Ascending aorta (tissue), 2 donors: ENCODE data around the gene ANKMY1. TPM values are rescaled to one million over a fixed set of nuclear protein-coding genes. Genes with fewer than 3 reads are reported as not detected.
"Not testable (repeated sequence)": the region's sequence is repeated elsewhere in the genome, so short reads cannot be mapped to it uniquely, and the experiment has no call there.

Experiments used
- DNase-seq, 2 donors: peaks; one replicate each; pipeline ENCODE4 v3.0.0-alpha.2; 2019; ENCODE audit warnings: low spot score in 2 of 2
- H3K27ac ChIP-seq, 2 donors: fragments of 200-600 bp; sonication (generic); one replicate each; pipeline ENCODE4 v1.5.1; 2016 to 2017; ENCODE audit warnings: mild to moderate bottlenecking in 1 of 2
- H3K27me3 ChIP-seq: fragments of 200-600 bp; sonication (generic); one replicate; pipeline ENCODE4 v1.5.1; 2017
- H3K36me3 ChIP-seq, 2 donors: fragments of 200-600 bp; sonication (generic); one replicate each; pipeline ENCODE4 v1.5.1; 2016
- H3K4me1 ChIP-seq, 2 donors: fragments of 200-600 bp; sonication (generic); one replicate each; pipeline ENCODE4 v1.5.1; 2016 to 2017; ENCODE audit warnings: mild to moderate bottlenecking in 1 of 2
- H3K4me3 ChIP-seq, 2 donors: fragments of 200-600 bp; sonication (generic); one replicate each; pipeline ENCODE4 v1.5.1; 2016 to 2017; ENCODE audit warnings: mild to moderate bottlenecking in 1 of 2
- H3K9me3 ChIP-seq, 2 donors: fragments of 200-600 bp; sonication (generic); one replicate each; pipeline ENCODE4 v1.5.1; 2016
- intact Hi-C: fragments of 100-400 bp; cut with DNase I; formaldehyde crosslinking; loops from one replicate; pipeline ENCODE4 v1.15.1; 2023
- total RNA-seq: library from RNA; depleted of rRNA; stranded (reverse); fragments of >200 nt; gene quantifications from one replicate; pipeline ENCODE4 v1.1.0, GENCODE V29; 2016
- TF ChIP-seq, protein P1 (sequence below), 3 experiments: fragments of 200-600 bp in 2 of 3; fragments of 450-650 bp in 1 of 3; sonication (generic) in 2 of 3; IDR thresholded peaks; one replicate each; pipeline ENCODE4 v1.5.1; 2016 to 2019; ENCODE audit warnings: antibody characterized with exemption in 3 of 3, mild to moderate bottlenecking in 1 of 3, moderate library complexity in 1 of 3

Gene ANKMY1
- total RNA-seq, 1 donor from 2014 or later: 14.4 TPM

DNA sequence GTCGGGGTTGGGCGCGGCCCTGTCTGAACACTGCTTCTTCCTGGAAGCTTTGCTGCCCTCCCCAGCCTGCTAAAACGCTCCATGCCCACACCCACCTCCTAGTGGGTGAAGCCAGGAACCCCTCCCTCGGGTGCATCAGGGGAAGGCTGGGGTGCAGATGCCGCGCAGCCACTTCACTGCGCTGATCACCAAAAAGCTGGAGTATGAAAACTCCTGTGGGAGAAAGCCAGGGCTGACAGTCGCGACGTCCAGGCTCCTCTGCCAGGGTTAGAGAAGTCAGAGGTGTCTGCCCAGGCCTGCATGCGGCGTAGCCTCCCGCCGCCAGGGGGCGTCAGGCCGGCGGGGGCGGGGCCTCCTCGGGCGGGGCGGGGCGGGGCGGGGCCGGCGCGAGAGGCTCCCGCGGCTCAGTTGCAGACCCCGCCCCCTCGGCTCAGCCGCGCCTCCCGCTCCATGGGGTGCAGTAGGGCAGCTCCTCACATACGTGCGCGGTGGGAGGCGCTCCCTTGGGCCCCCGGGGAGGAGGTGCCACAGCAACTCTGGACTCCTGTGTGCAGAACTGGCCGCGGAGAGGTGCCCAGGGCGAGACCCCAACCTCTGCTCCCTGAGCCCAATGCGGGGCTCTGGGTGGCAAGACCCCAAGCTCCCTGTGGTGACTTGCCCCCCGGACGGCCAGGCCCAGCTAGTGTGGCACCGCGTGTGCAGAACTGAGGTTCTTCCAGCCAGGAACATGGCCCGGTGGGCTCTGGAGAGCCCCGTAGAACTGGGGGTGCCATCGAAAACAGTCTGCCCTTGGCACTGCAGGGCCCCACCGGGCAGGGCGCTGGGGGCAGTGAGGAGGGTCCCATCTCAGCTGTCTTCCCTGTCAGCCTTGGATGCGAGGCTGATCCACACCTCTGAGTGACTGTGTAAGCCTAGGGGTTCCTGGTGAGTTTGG lies 8.7 kb upstream of the ANKMY1 start:
- Histone ChIP-seq H3K9me3 (no peaks in the 10 kb centered on the region), H3K36me3 (no peaks in the 10 kb centered on the region), H3K4me3 (peak overlapping the region; percentile 71 to 85), H3K4me1 (peaks cover 16 to 32% of the 10 kb centered on the region in 2 donors), H3K27ac (peak overlapping the region; percentile 91 to 96), H3K27me3 (no peaks in the 10 kb centered on the region)
- TF ChIP-seq, protein P1, sequence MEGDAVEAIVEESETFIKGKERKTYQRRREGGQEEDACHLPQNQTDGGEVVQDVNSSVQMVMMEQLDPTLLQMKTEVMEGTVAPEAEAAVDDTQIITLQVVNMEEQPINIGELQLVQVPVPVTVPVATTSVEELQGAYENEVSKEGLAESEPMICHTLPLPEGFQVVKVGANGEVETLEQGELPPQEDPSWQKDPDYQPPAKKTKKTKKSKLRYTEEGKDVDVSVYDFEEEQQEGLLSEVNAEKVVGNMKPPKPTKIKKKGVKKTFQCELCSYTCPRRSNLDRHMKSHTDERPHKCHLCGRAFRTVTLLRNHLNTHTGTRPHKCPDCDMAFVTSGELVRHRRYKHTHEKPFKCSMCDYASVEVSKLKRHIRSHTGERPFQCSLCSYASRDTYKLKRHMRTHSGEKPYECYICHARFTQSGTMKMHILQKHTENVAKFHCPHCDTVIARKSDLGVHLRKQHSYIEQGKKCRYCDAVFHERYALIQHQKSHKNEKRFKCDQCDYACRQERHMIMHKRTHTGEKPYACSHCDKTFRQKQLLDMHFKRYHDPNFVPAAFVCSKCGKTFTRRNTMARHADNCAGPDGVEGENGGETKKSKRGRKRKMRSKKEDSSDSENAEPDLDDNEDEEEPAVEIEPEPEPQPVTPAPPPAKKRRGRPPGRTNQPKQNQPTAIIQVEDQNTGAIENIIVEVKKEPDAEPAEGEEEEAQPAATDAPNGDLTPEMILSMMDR (IDR thresholded peaks at IDR 0.05): peak; percentile 59 to 76 (median 71)
- intact Hi-C loops: loop anchor here (2.0 to 10.0 kb wide), 7 partner anchors 114 to 1164 kb away; partner anchors contain the start of genes HDAC4, PASK, SNED1 and STK25
- DNase-seq: peak; percentile 84 to 97

DNA sequence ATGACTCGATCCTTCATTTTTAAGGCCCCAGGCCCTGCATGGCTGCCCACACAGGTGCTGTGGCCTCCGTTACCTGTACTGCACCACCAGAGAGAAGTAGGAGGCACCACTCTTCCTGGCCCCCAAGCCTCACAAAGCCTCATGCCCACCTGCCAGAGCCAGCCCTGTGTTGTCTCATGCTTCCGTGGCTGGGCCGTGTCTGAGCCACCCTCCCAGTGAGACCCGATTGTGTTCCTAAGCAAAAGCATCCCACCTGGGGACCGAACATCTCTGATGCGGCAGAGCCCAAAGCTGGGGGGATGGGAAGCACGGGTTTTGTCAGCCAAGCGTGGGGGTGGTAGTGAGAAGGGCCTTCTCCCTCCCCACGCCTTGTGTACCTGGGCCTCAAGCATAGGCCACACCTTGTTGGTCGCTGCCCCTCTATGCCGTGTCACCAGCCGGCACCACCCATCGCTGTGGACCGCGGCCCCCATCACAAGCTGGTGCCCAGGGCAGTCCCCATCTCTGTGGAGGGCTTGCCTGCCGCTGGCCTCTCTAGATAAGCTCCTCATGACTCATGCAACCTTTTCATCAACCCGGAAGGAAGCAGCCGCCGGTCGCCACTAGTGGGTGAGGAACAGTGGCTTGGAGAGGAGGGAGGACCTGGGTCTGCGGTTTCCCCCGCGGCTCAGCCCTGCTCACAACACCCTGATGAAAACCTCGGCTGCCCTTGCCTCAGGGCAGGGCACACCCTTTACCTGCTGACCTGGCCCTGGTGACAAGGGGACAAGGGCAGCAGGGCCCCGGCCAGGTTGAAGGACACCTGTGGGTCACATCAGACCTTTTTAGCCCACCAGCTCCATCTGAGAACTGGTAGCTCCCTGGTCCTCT lies 7.8 kb upstream of the ANKMY1 start:
- Histone ChIP-seq H3K36me3 (no peaks in the 10 kb centered on the region), H3K27ac (peak overlapping the region; percentile 54 to 78), H3K4me1 (peaks cover 20 to 35% of the 10 kb centered on the region in 2 donors), H3K4me3 (peak overlapping the region; percentile 71 to 85), H3K9me3 (no peaks in the 10 kb centered on the region), H3K27me3 (no peaks in the 10 kb centered on the region)
- TF ChIP-seq, protein P1 (IDR thresholded peaks at IDR 0.05): no peak
- DNase-seq: peak; percentile 83 to 90
- intact Hi-C loops: loop anchor here (2.0 to 10.0 kb wide), 7 partner anchors 113 to 1163 kb away; partner anchors contain the start of genes HDAC4, PASK, SNED1 and STK25

DNA sequence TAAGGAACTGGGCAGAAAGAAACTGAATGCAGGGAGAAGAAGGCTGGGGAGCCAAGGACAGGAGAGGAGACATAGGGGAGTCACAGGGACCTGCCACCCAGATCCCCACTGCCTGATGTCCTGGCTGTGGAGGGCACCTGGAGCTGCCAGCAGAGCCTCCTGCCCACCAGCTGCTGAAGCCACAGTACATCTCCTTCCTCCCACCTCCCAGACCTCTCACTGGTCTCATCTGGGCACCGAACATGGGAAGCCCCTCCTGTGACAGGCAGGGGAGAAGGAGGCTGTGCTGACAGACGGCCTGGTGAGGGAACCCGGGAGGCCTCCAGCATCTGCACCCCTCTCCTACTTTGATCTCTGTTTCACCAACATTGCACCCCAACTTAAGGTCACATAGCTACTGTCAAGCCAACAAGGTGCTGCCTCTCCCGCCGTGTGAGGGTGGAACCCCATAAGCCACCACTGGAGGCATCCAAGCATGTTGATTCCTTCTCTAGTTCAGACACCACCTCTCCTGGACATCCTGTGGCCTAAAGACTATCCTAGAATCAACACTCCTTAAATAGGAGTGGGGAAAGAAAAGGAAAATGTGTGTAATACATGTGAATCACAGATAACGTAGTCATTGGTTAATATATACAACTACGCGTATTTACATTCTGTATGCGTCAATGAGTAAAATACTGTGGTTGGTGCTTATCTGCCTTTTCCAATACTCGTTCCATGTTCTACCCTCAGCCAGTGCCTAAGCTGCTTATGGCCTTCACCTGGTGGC lies 7.0 kb upstream of the ANKMY1 start:
- no peak for DNase-seq
- peaks cover 21 to 28% of the 10 kb centered on the region in 2 donors for H3K4me1 ChIP-seq
- TF ChIP-seq, protein P1 (IDR thresholded peaks at IDR 0.05): no peak
- peak overlapping the region in 1 of 2 donors; percentile 85 for H3K4me3 ChIP-seq
- H3K27me3 ChIP-seq: no peaks in the 10 kb centered on the region
- peak overlapping the region; percentile 54 to 78 for H3K27ac ChIP-seq
- H3K9me3 ChIP-seq: no peaks in the 10 kb centered on the region
- H3K36me3 ChIP-seq: no peaks in the 10 kb centered on the region
- intact Hi-C loops: loop anchor here (5.0 to 10.0 kb wide), 8 partner anchors 127 to 1162 kb away; partner anchors contain the start of genes GPC1, HDAC4, PASK and SNED1

DNA sequence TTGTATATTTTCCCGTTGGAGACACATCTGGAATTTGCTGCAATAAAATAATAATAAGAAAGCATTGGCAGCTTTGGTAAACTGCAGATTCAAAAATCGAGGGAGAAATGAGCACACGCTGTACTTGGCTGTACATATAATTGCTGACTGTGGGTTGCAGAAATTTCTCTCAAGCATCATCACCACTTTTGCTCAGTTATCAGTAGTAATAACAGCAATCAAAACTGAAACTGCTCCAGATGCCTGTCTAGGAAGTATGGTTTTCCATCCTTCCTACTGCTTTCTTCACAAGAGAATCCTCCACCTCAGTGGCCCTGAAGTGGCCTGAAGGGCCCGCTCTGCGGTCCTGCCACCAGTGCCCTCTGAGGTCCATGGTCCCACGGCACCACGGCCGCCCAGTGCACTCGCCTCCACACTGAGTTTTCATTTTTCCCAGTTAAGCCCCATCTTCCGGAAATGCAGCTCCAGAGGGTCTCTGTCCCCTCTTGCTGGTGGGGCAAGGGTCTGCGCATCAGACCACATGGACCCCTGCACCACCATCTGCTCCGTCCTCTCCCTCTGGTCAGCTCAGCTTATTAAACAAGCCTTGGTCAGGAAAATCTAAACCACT lies 6.3 kb upstream of the ANKMY1 start:
- Histone ChIP-seq H3K4me3 (no peak overlapping the region), H3K4me1 (peaks cover 25 to 26% of the 10 kb centered on the region in 2 donors), H3K9me3 (no peaks in the 10 kb centered on the region), H3K36me3 (no peaks in the 10 kb centered on the region), H3K27me3 (no peaks in the 10 kb centered on the region), H3K27ac (no peak overlapping the region)
- no peak for DNase-seq
- intact Hi-C loops: loop anchor here (5.0 to 10.0 kb wide), 6 partner anchors 127 to 941 kb away; partner anchors contain the start of genes GPC1, PASK, SNED1 and STK25
- TF ChIP-seq, protein P1 (IDR thresholded peaks at IDR 0.05): no peak

DNA sequence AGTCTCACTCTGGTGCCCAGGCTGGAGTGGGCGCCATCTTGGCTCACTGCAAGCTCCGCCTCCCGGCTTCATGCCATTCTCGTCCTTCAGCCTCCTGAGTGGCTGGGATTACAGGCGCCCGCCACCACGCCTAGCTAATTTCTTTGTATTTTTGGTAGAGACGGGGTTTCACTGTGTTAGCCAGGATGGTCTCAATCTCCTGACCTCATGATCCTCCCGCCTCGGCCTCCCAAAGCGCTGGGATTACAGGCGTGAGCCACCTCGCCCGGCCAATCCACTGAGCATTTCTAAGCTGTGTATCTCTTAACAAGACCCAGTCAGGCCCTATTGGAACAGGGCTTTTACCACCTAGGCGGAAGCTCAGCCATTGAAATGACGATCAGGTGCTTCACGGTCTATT lies 5.4 kb upstream of the ANKMY1 start:
- intact Hi-C loops: loop anchor here (5.0 to 10.0 kb wide), 6 partner anchors 126 to 942 kb away; partner anchors contain the start of genes GPC1, PASK, SNED1 and STK25
- peaks cover 22 to 27% of the 10 kb centered on the region in 2 donors for H3K4me1 ChIP-seq
- not testable (repeated sequence) for DNase-seq

More for the DNA sequence above, 5.4 kb upstream of the ANKMY1 start:
- not testable (repeated sequence) for H3K27me3 ChIP-seq, H3K4me3 ChIP-seq, H3K9me3 ChIP-seq, H3K36me3 ChIP-seq, H3K27ac ChIP-seq
